ENCODE measurements around the gene NRSN2. TPM values are rescaled to one million over a fixed set of nuclear protein-coding genes. Genes with fewer than 3 reads are reported as not detected.
A peak's percentile ranks its signal among the peaks of the same experiment; 100 is the strongest.

Gene NRSN2
- total RNA-seq, 1 donor = 34.2 TPM

DNA sequence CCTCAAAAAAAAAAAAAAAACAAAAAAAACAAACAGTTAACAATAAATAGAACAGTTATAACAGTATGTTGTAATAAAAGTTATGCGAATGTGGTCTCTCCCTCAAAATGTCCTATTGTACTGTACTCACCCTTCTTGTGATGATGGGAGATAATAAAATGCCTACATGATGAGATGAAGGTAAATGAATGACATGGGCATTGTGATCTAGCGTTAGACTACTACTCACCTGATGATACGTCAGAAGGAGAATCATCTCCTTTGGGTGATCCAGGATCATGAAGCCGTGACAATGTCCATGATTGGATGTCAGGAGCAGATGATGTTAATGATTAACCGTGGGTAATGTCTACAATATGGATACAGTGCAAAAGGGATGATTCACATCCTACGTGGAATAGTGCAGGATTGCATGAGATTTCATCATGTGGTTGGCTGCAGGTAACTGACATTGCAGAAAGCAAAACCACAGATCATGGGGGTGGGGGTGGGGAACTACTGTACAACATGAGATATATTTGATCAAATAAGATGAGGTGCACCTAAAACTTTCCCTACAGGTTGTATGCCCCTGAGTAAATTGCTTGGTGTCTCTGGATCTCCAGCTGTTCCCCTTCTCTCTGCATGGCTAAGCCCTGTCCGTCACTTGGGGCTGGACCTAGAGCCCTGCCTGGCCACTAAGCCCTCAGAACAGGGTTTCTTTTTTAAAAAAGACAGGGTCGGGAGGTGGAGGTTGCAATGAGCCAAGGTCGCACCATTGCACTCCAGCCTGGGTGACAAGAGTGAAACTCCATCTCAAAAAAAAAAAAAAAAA, 55.0 kb downstream of the NRSN2 start:
- DNase-seq (ENCODE audit: low read depth) = peak; percentile 86
- H3K4me3 ChIP-seq (ENCODE audit: low read depth, low read length) = no peak overlapping the region
- TF ChIP-seq, protein P1, sequence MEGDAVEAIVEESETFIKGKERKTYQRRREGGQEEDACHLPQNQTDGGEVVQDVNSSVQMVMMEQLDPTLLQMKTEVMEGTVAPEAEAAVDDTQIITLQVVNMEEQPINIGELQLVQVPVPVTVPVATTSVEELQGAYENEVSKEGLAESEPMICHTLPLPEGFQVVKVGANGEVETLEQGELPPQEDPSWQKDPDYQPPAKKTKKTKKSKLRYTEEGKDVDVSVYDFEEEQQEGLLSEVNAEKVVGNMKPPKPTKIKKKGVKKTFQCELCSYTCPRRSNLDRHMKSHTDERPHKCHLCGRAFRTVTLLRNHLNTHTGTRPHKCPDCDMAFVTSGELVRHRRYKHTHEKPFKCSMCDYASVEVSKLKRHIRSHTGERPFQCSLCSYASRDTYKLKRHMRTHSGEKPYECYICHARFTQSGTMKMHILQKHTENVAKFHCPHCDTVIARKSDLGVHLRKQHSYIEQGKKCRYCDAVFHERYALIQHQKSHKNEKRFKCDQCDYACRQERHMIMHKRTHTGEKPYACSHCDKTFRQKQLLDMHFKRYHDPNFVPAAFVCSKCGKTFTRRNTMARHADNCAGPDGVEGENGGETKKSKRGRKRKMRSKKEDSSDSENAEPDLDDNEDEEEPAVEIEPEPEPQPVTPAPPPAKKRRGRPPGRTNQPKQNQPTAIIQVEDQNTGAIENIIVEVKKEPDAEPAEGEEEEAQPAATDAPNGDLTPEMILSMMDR (IDR thresholded peaks at IDR 0.05; ENCODE audit: insufficient read depth, low read length) = no peak

- no peak overlapping the region for H3K4me3 ChIP-seq (ENCODE audit: low read depth, low read length)
- TF ChIP-seq, protein P1 (IDR thresholded peaks at IDR 0.05; ENCODE audit: insufficient read depth, low read length) = no peak
- DNase-seq (ENCODE audit: low read depth) = no peak
Observed at GRCh38 chr20:402496-402885, 55.6 kb downstream of the NRSN2 start.

GRCh38 chr20:402898-403581, 56.1 kb downstream of the NRSN2 start:
- DNase-seq (ENCODE audit: low read depth) = no peak
- H3K4me3 ChIP-seq (ENCODE audit: low read depth, low read length) = no peak overlapping the region
- TF ChIP-seq, protein P1 (IDR thresholded peaks at IDR 0.05; ENCODE audit: insufficient read depth, low read length) = no peak

- no peak for DNase-seq (ENCODE audit: low read depth)
- H3K4me3 ChIP-seq (ENCODE audit: low read depth, low read length) = no peak overlapping the region
- TF ChIP-seq, protein P1 (IDR thresholded peaks at IDR 0.05; ENCODE audit: insufficient read depth, low read length) = no peak
Observed at GRCh38 chr20:403582-403957, 56.7 kb downstream of the NRSN2 start.

- DNase-seq (ENCODE audit: low read depth) = no peak
- no peak overlapping the region for H3K4me3 ChIP-seq (ENCODE audit: low read depth, low read length)
- TF ChIP-seq, protein P1 (IDR thresholded peaks at IDR 0.05; ENCODE audit: insufficient read depth, low read length) = no peak
Observed at GRCh38 chr20:404088-404487, 57.2 kb downstream of the NRSN2 start.

Other genes starting within 250 kb of the NRSN2 start
- not detected in 2 replicates for gene DEFB126, start 204.5 kb upstream of the NRSN2 start, total RNA-seq (ENCODE audit: low replicate concordance)
- not detected in 2 replicates for gene DEFB127, start 189.7 kb upstream of the NRSN2 start, total RNA-seq (ENCODE audit: low replicate concordance)
- not detected in 2 replicates for gene DEFB128, start 157.4 kb upstream of the NRSN2 start, total RNA-seq (ENCODE audit: low replicate concordance)
- gene DEFB129, start 119.9 kb upstream of the NRSN2 start, total RNA-seq (ENCODE audit: low replicate concordance) = not detected in 2 replicates
- not detected in 2 replicates for gene DEFB132, start 89.4 kb upstream of the NRSN2 start, total RNA-seq (ENCODE audit: low replicate concordance)
- 0.98 and 2.4 TPM in 2 replicates for gene C20orf96, start 56.4 kb upstream of the NRSN2 start, total RNA-seq (ENCODE audit: low replicate concordance)
- 11.6 and 16.2 TPM in 2 replicates for gene ZCCHC3, start 49.5 kb upstream of the NRSN2 start, total RNA-seq (ENCODE audit: low replicate concordance)
- 7.7 and 15.9 TPM in 2 replicates for gene SOX12, start 21.6 kb upstream of the NRSN2 start, total RNA-seq (ENCODE audit: low replicate concordance)
- 71.0 and 72.8 TPM in 2 replicates for gene TRIB3, start 33.6 kb downstream of the NRSN2 start, total RNA-seq (ENCODE audit: low replicate concordance)
- 60.7 and 75.3 TPM in 2 replicates for gene RBCK1, start 61.2 kb downstream of the NRSN2 start, total RNA-seq (ENCODE audit: low replicate concordance)
- gene TBC1D20, start 115.4 kb downstream of the NRSN2 start, total RNA-seq (ENCODE audit: low replicate concordance) = 27.1 and 34.4 TPM in 2 replicates
- 84.6 and 147 TPM in 2 replicates for gene CSNK2A1, start 196.7 kb downstream of the NRSN2 start, total RNA-seq (ENCODE audit: low replicate concordance)

Measured in fibroblast of the aortic adventitia (primary cell).